ENCODE results near the gene GRK1. TPM values are rescaled to one million over a fixed set of nuclear protein-coding genes. Genes with fewer than 3 reads are reported as not detected.

Gene GRK1
- total RNA-seq, 4 donors from 2014 or later = not detected

DNA sequence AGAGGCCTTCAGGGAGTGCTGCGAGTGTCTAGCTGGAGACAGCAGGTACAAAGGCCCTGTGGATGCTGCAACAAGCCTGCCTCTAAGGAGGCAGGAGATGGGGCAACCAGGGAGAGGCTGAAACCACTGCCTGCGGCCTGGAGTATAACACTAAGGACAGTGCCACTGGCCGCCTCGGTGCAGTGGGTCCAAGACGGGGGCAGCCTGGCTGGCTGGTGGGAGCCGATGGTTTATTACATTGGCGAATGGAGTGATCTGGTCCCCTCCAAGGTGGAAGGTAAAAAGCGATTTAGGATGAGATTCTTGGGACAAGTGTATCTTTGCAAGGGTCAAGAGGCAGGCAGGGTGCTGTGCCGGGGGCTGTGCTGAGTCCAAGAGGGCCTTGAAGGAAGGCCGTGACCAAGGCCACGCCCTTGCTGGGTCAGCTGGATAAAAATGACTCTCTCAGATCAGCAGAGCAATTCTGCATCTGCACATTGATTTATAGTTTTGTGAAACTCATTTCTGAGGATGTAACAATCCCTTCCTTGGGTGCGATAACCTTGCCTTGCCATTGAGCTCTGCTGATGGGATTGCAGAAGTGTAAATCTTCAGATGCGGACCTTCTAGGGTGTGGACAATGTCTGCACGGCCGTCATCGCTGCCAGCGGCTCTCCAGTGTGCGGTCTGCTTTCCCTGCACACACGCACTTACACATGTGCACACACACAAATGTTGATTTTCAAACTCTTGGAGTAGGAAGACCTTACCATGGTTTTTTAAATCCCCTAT is 98.0 kb downstream of the GRK1 start:
- no peaks in the 10 kb centered on the region for H3K9me3 ChIP-seq
- WGBS, 2 donors (ENCODE audit: low coverage in 1 of 2) = 82 to 86% methylated on average over 1 to 19 of the region's 19 CpGs
- intact Hi-C loops (cut with DNase I; ENCODE audit: low total_unique reads) = no loop called here
- DNase-seq = no peak
- H3K4me1 ChIP-seq = peaks cover 0 to 2% (median 1%) of the 10 kb centered on the region in 4 donors
- TF ChIP-seq EP300 (IDR thresholded peaks at IDR 0.05; ENCODE audit: low read depth) = no peak
- TF ChIP-seq POLR2AphosphoS5 (IDR thresholded peaks at IDR 0.05) = no peak
- TF ChIP-seq POLR2A (IDR thresholded peaks at IDR 0.05) = no peak
- H3K36me3 ChIP-seq = no peaks in the 10 kb centered on the region
- in situ Hi-C loops (cut with MboI; ENCODE audit: low pct_ligation_motif_present in 1 of 4, low pct_unique_long_range_greater_than_20kb in 1 of 4, low sequenced_read_pairs in 3 of 4) = no loop called here
- no peak overlapping the region for H3K4me3 ChIP-seq
- H3K27me3 ChIP-seq = peaks cover 18% of the 10 kb centered on the region
- no peak overlapping the region for H3K27ac ChIP-seq

DNA sequence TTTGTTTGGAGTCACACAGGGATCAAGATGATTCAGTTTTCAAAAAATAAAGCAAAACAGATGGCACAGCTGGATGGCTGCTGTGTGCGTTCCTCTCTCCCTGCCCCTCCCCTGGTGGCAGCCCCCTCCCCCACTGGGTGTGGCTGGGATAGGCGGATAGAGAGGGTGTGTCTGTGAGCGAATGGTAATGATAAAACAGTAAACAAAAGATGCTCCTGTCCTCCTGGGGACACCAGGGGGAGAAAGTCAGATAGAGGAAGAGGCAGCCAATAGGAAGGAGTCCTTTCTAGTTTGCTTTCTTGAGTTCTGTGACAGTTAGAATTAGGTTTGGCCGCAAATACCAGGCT is 98.5 kb downstream of the GRK1 start:
- Histone ChIP-seq H3K27me3 (peaks cover 12% of the 10 kb centered on the region), H3K36me3 (no peaks in the 10 kb centered on the region), H3K9me3 (no peaks in the 10 kb centered on the region), H3K27ac (no peak overlapping the region), H3K4me3 (no peak overlapping the region), H3K4me1 (no peaks in the 10 kb centered on the region)
- in situ Hi-C loops (cut with MboI; ENCODE audit: low pct_ligation_motif_present in 1 of 4, low pct_unique_long_range_greater_than_20kb in 1 of 4, low sequenced_read_pairs in 3 of 4) = no loop called here
- WGBS, 2 donors (ENCODE audit: low coverage in 1 of 2) = 38 to 47% methylated on average over 3 to 4 of the region's 4 CpGs
- DNase-seq = no peak
- intact Hi-C loops (cut with DNase I; ENCODE audit: low total_unique reads) = no loop called here
- TF ChIP-seq, protein P1, sequence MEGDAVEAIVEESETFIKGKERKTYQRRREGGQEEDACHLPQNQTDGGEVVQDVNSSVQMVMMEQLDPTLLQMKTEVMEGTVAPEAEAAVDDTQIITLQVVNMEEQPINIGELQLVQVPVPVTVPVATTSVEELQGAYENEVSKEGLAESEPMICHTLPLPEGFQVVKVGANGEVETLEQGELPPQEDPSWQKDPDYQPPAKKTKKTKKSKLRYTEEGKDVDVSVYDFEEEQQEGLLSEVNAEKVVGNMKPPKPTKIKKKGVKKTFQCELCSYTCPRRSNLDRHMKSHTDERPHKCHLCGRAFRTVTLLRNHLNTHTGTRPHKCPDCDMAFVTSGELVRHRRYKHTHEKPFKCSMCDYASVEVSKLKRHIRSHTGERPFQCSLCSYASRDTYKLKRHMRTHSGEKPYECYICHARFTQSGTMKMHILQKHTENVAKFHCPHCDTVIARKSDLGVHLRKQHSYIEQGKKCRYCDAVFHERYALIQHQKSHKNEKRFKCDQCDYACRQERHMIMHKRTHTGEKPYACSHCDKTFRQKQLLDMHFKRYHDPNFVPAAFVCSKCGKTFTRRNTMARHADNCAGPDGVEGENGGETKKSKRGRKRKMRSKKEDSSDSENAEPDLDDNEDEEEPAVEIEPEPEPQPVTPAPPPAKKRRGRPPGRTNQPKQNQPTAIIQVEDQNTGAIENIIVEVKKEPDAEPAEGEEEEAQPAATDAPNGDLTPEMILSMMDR (IDR thresholded peaks at IDR 0.05) = no peak
- TF ChIP-seq POLR2A (IDR thresholded peaks at IDR 0.05) = no peak
- no peak for TF ChIP-seq POLR2AphosphoS5 (IDR thresholded peaks at IDR 0.05)
- TF ChIP-seq EP300 (IDR thresholded peaks at IDR 0.05; ENCODE audit: low read depth) = no peak

DNA sequence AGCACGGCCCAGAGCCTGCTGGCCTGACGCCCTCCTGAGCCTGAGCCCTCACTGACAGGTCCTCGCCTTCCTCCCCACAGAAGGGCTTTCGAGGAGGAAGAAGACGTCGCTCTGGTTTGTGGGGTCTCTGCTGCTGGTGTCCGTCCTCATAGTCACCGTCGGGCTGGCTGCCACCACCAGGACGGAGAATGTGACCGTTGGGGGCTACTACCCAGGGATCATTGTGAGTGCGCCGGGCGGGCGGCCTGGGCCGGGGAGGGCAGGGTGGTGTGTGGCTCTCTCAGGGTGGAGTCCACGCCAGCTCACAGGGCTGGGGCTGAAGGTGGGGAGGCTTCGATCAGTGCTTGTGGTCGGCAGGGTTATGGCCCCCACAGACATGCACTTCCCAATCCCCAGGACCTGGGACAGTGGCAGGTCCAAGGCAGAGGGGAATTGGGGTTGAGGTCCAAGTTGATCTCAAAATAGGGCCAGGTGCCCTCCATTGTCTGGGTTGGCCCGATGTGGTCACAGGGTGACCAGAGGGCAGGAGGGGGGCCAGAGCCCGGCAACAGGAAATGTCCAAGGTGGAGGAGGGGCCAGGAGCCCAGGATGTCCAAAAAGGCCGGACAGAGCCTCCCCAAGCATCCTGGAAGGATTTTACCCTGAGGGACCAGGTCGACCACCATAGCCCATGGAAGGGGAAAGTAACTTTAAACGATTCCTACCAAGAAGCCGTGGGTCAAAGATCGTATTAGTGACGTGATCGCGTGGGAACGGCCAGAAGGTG is 99.2 kb downstream of the GRK1 start:
- in situ Hi-C loops (cut with MboI; ENCODE audit: low pct_ligation_motif_present in 1 of 4, low pct_unique_long_range_greater_than_20kb in 1 of 4, low sequenced_read_pairs in 3 of 4) = no loop called here
- Histone ChIP-seq H3K27ac (no peak overlapping the region), H3K27me3 (peaks cover 6% of the 10 kb centered on the region), H3K9me3 (no peaks in the 10 kb centered on the region), H3K4me3 (no peak overlapping the region), H3K36me3 (no peaks in the 10 kb centered on the region), H3K4me1 (no peaks in the 10 kb centered on the region)
- WGBS, 2 donors (ENCODE audit: low coverage in 1 of 2) = 82% methylated on average over 30 of the region's 30 CpGs; no CpG with 5 or more reads in 1 of the 2 donors
- DNase-seq = no peak
- intact Hi-C loops (cut with DNase I; ENCODE audit: low total_unique reads) = no loop called here
- no peak for TF ChIP-seq EP300 (IDR thresholded peaks at IDR 0.05; ENCODE audit: low read depth)
- TF ChIP-seq, protein P1 (IDR thresholded peaks at IDR 0.05) = no peak
- TF ChIP-seq POLR2A (IDR thresholded peaks at IDR 0.05) = no peak
- TF ChIP-seq POLR2AphosphoS5 (IDR thresholded peaks at IDR 0.05) = no peak

DNA sequence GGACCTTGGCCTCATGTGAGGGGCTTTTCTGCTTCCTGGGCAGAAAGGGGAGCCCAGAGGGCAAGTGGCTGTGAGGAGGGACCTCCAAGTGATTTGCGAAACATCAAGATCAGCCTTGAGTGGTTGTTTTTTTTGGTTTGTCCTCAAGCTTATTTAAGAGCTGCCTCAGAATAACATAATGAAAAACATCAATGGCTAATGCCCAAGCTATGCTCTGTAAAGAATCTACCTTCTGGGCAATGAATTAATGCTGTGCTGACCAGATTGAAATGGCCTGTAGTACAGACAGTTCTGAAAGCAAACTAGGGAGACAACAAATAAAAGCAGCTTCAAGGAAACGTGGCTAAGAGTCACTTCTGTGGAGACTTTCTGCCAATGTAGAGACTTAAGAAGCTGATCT is 100.3 kb downstream of the GRK1 start:
- whole genome bisulfite sequencing, 2 donors (ENCODE audit: low coverage in 1 of 2) = 57 to 72% methylated on average over 2 of the region's 2 CpGs

More for the DNA sequence above, 100.3 kb downstream of the GRK1 start:
- intact Hi-C loops (cut with DNase I; ENCODE audit: low total_unique reads) (no loop called here), in situ Hi-C loops (cut with MboI; ENCODE audit: low pct_ligation_motif_present in 1 of 4, low pct_unique_long_range_greater_than_20kb in 1 of 4, low sequenced_read_pairs in 3 of 4) (no loop called here)
- Histone ChIP-seq H3K36me3 (no peaks in the 10 kb centered on the region), H3K27me3 (no peaks in the 10 kb centered on the region), H3K9me3 (no peaks in the 10 kb centered on the region), H3K4me3 (no peak overlapping the region), H3K27ac (no peak overlapping the region), H3K4me1 (no peaks in the 10 kb centered on the region)
- DNase-seq = no peak
- TF ChIP-seq EP300 (IDR thresholded peaks at IDR 0.05; ENCODE audit: low read depth) (no peak), POLR2A (IDR thresholded peaks at IDR 0.05) (no peak), POLR2AphosphoS5 (IDR thresholded peaks at IDR 0.05) (no peak)
- TF ChIP-seq, protein P1 (IDR thresholded peaks at IDR 0.05) = no peak
